HK-2 (cell line): Measurements from ENCODE around the gene SNTB2.

Experiments used
- DNase-seq: peaks from one replicate; pipeline ENCODE4 v3.0.0-alpha.2; 2018; ENCODE audit not compliant: unreplicated experiment

Gene SNTB2

GRCh38 chr16:69340095-69340644, 153.2 kb downstream of the SNTB2 start:
- DNase-seq: no peak

GRCh38 chr16:69344171-69344570, 157.2 kb downstream of the SNTB2 start:
- no peak for DNase-seq

- DNase-seq: no peak
Measured at GRCh38 chr16:69345923-69346322, 159.0 kb downstream of the SNTB2 start.

DNA sequence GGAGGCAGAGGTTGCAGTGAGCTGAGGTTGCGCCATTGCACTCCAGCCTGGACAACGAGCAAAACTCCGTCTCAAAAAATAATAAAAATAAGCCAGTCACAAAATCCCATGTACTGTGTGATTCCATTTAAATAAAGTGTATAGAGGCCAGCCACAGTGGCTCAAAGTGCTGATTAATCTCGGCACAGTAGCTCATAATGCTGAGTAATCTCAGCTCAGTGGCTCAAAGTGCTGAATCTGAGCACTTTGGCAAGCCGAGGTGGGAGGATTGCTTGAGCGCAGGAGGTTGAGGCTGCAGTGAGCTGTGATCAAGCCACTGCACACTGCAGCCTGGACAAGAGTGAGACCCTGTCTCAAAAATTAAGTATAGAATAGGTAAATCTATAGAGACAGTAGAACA, 159.7 kb downstream of the SNTB2 start:
- DNase-seq: no peak

DNA sequence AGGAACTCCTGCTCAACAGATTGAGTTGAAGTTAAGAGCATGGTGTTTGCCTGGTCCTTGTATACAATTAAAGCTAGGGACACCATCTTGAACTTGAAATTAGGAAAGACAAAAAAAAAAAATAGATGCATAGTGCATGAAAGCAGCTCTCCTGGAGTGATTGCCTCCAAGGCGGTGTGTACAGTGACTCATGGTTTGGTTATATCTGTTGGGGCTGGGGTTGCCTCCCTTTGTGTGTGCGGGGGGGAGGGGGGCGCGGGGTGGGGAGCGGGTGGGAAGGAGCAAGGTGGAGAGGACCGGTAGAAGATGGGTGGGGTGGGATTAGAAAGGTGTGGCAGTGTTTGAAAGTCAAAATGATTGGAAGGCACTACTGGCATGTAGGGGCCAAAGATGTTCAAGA, 161.3 kb downstream of the SNTB2 start:
- DNase-seq: no peak

GRCh38 chr16:69349536-69349935, 162.6 kb downstream of the SNTB2 start:
- DNase-seq: no peak

DNA sequence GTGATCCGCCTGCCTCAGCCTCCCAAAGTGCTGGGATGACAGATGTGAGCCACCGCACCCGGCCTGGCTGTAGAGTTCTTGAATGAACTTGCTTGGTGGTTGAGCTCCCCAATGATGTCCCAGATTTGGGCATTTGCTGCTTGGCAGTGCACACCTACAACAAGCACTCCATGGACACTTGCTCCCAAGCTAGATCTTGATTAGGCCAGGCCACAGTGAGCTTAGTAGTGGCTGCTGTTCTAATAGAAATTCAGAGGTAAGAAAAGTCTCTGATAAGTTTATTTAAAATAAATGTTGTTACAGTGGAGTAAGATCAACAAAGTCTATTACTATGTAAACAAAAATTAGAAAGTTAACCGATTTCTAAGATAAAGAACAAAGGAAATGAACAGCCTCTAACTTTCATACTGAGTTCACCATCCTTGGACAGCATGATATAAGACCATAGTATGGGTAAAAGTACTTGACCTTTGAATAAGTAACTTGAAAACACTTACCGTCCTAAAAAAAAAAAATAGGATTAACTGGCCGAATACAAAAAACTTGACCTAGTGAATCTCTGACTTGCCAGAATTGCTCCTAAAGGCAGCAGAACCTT, 163.7 kb downstream of the SNTB2 start:
- DNase-seq: no peak

- peak; percentile 24 for DNase-seq
Measured at GRCh38 chr16:69351309-69352027, 164.5 kb downstream of the SNTB2 start, which contains the start of gene TMED6. Gene TMED6, minus strand, starts transcription at chr16:69351786. Its CDS starts 33 bp downstream, at chr16:69351753.
